Transverse colon (tissue), 3 donors: ENCODE measurements around the gene STK38L.

Experiments
- EP300 ChIP-seq: sonication (generic); formaldehyde crosslinking; IDR thresholded peaks from one replicate; pipeline ENCODE4 v1.6.1; 2017; ENCODE audit warnings: antibody characterized with exemption, low read depth
- TF ChIP-seq, protein P1 (sequence below), 5 experiments: fragments of 200-600 bp in 3 of 5; fragments of 450-650 bp in 2 of 5; sonication (generic) in 3 of 5; IDR thresholded peaks; 1 replicate in 2 of 5; 2 replicates in 3 of 5; pipeline ENCODE4 v1.5.1; 2016 to 2017; ENCODE audit warnings: antibody characterized with exemption in 5 of 5, inconsistent platforms in 3 of 5, mild to moderate bottlenecking in 2 of 5, moderate library complexity in 1 of 5

DNA sequence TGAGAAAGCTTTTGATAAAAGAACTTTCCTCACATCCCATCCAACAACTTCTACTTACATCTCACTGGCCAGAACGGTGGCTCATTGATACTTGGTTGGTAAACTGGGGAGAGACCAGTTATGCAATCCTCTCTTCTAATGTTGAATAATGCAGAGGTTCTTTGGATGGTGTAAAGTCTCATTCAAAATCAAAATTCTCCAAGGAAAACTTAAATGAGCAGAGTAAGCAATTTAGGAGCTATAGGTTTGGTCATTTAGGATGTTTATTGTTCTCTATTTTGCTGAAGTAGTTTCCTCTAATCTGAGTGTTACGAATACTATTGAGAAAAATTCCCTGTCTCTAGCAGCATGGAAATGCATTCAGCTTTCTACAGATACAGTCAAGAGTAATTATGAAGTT is 26.5 kb upstream of the STK38L start:
- TF ChIP-seq, protein P1, sequence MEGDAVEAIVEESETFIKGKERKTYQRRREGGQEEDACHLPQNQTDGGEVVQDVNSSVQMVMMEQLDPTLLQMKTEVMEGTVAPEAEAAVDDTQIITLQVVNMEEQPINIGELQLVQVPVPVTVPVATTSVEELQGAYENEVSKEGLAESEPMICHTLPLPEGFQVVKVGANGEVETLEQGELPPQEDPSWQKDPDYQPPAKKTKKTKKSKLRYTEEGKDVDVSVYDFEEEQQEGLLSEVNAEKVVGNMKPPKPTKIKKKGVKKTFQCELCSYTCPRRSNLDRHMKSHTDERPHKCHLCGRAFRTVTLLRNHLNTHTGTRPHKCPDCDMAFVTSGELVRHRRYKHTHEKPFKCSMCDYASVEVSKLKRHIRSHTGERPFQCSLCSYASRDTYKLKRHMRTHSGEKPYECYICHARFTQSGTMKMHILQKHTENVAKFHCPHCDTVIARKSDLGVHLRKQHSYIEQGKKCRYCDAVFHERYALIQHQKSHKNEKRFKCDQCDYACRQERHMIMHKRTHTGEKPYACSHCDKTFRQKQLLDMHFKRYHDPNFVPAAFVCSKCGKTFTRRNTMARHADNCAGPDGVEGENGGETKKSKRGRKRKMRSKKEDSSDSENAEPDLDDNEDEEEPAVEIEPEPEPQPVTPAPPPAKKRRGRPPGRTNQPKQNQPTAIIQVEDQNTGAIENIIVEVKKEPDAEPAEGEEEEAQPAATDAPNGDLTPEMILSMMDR (IDR thresholded peaks at IDR 0.05) = no peak
- no peak for TF ChIP-seq EP300
